ENCODE data around the gene DPEP2NB.

DNA sequence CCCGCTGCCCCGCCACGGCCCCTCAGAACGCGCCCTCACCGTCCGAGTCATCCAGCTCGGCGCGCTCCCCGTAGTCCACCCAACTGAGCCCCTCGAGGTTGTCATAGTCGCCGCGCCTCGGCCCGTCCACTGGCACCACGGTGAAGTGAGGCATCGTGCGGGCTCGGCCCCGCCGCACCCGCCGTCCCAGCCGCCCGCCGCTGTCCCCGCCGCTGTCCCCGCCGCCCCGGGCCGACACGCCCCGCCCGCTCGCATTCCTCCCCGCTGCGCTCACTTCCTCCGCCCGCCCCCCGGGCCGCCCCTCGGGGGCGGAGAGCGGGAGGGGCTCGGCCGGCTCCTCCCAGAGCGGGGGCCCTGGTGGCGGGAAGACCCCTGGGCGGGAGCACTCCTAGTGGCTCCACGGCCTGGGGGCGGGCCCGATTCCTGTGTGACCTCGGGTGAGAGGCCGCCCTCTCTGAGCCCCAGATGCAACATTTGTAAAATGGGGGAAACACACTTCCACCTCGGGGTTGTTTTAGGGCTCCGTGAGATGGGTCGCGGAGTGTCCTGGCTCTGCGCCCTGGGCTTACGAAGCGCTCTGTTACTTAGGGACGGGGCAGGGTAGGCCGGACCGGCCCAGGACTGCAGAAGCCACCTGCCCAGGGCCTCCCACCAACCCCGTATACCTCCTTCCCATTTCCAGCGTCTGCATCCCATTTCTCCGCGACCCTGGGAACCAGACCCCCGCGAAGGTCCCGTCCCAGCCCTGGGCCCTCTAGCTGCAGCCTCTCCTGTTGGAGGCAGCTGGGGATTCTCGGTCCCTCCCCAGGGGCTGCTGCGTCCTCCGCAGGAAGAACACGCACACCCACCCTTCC lies 47.1 kb downstream of the DPEP2NB start, which contains the start of gene SLC12A4:
- peak; percentile 16 for TF ChIP-seq CTCF (IDR thresholded peaks at IDR 0.05; ENCODE audit: low read depth, low read length, poor library complexity, severe bottlenecking)
- TF ChIP-seq EZH2phosphoT487 (IDR thresholded peaks at IDR 0.05; ENCODE audit: borderline replicate concordance, low read length), result no peak

Measured in DOHH2 (cell line).